Activated T-cell treated with anti-CD3 and anti-CD28 coated beads, Interleukin-2, amount 50 U/mL, for 48 hours (primary cell): ENCODE results near the gene METTL21A.
"Not testable (repeated sequence)": the region's sequence is repeated elsewhere in the genome, so short reads cannot be mapped to it uniquely, and the experiment has no call there.

Source experiments
- DNase-seq, 2 experiments: peaks; one replicate each; pipeline ENCODE4 v3.0.0-alpha.2; 2020

The METTL21A gene

DNA sequence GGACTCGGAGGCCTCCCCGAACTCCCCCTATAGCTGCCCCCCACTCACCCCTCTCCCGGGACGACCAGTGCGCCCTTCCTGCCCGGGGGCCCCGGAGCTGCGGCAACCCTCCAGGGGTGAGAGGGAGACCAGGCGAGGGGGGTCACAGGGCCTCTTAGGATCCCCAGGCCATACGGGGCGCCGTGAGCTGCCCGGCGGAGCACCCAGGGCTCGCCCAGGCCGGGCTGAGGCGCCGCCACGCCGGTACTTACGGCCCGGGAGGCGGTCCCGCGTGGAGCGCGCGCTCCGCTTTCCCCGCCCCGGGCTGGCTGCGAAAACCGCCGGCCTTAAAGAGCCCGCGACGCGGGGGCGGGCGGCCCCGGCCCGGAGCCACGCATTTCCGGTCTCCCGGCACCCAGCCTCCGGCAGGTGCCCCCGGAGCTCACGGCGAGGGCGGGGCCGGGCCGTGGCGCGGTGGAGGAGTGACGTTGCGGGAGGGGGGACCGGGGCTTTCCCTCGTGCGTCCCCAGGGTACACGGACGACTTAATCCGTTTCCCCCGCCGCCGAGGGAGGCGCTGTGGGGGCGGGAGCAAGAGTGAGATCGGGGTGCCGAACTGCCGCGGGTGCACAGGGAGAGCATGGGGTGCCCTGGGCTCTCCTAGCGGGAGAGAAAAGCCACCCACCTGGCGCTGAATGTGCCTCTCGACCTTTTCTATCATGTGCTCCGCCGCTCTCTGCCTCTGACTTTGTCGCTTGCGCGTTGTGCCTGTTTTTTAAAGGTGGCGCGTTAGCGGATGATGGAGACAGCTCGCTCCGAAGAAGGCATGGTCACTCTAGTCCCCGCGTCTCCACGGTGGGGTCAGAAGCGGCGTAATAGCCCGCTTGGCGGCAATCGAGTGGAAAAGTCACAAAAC is at the start of gene METTL21A:
METTL21A (minus strand) TSS at position 381 of the 894 bp plus-strand sequence. CDS start 1,019 bp downstream, outside the sequence.
- peak; percentile 95 for DNase-seq

DNA sequence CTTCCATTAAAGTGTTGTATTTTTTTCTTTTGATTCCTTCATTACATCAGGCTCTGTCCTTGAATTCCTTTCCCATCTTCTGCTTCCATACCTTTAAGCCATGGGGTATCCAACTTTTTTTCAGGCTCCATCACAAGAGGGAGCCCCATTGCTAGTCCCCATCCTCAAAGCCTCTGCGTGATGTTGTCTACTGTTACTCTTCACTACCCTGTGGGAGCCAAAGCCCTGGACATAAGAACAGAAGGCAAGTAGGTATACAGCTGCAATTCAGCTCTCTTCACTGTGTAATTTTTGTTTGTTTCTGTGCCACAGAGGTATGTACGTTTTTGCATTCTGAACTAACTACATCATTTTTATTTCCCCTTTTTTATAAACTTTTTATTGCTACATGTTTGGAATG is 49.6 kb upstream of the METTL21A start:
- no peak for DNase-seq

DNA sequence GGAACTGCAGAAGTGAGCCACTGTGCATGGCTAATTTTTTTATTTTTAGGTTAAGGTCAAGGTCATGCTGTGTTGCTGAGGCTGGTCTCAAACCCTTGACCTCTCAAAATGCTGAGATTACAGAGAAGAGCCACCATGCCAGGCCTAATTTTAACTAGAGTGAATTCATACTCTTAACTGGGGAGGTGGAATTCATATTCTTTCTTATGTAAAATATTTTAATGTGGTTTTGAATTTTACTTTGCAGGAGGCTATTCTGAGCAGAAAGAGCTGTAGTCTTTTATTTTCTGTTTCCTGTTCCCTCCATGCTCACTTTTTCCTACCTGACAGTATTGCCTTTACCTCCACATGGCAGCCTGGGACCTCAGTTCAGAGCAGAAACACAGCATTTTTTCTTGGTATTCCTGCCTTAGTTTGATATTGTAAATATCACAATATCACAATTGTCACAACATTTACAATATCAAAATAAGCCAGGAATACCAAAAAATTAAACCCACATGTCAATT is 49.1 kb upstream of the METTL21A start:
- DNase-seq = no peak

DNA sequence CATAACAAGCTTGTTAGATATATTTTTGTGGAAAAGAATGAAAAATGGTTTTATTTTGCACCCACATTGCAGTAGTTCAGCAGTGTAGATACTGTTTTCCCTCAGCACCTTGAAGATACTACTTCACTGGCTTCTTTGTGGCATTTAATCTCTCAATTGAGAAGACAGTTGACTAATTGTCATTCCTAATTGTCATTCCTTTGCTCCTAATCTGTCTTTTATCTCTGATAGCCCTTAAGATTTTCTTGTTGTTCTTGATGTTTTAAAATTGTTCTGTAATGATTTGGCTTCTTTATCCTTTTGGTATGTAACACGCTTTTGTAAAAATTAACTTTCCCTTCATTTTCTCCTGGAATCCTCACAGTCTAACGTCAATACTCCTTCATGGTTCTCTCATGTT is 48.2 kb upstream of the METTL21A start:
- DNase-seq = no peak

DNA sequence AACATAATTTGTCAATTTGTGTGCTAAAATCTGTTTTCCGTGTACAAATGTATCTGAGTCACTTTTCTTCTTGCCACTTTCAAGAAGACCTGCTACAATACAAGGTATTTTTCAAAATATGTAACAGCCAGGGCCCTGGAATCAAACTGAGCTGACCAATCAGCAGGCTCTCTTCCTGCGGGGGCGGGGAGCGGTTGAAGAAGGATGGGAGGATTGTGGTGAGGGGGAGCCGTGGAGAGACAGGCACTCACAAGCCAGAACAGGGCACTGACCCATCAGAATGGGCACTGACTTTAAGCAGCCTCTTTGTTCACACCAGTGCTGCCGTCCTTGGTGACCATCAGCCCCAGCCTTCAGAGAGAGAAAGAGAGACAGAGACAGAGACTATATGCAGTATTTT is 45.7 kb upstream of the METTL21A start:
- no peak for DNase-seq

DNA sequence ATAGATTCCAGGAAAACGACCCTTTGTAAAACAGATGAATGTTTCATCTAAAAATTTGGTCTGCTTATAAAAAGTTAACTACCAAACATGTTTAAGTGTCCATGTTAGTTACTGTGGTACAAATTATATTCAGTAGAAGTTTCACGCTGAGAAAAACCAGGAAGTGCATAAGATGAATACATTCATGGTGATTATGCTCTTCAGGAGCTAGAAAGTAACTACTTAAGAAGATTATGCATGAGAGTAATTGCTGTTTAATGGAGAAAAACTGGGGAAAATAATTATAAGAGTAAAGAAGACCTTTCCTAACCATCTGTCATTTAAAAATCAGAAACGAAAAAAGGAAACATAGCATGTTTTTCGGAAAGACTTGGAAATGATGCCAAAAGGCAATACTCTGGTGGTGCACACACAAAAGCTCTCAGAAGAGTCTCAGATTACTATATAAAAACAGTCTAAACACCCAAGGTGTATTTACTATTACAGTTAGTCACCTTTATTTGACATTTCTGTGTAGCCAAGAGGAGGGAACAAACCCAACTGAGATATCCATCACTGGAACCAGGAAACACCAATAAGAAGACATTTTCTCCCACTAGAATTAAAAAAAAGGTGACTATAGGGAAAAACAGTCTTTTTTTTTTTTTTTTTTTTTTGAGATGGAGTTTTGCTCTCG is 38.8 kb upstream of the METTL21A start:
- no peak for DNase-seq

DNA sequence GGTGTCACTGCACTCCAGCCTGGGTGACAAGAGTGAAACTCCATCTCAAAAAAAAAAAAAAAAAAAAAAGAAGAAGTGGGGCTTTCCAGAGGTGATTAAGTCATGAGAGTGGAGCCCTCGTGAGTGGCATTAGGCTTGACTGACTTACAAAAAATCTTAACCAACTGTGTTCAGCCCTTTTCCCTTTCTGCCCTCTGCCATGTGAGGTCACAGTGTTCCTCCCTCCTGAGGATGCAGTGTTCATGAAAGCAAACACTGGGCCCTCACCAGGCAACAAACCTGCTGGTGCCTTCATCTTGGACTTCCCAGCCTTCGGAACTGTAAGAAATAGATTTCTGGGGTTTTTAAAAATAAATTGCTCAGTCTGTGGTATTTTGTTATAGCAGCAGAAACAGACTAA is 37.0 kb upstream of the METTL21A start:
- DNase-seq = no peak

DNA sequence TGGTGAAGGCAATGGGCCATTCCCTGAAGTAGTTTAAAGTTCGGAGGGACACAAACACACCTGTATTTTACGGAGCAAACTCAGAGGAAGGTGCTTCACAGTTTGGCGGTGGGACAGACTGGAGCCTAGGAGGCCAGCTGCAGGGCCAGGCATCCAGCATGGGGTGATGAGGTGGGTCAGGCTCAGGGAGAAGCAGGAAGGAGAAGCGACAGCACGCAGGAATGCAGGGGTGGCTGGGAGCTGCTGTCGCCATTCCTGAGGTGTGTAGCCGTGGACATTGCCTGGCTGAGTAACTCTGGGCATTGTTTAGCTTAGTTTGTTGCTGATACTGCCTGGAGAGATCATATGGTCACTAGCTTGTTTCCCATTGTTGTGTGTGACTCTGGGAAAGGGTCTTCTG is 35.8 kb upstream of the METTL21A start:
- no peak for DNase-seq

DNA sequence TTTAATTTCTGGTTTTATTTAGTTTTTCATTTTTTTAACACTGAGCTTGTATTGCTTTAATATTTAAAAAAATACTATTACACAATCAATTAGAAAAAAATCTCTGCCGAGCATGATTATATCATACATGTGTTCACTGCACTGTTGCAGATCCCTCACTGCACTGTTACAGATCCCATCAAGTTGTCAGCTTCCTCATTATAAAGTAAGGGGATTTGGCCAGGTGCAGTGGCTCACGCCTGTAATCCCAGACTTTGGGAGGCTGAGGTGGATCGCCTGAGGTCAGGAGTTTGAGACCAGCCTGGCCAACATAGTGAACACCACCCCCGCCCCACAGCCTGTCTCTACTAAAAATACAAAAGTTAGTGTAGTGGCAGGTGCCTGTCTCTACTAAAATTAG is 33.0 kb upstream of the METTL21A start:
- DNase-seq = no peak

DNA sequence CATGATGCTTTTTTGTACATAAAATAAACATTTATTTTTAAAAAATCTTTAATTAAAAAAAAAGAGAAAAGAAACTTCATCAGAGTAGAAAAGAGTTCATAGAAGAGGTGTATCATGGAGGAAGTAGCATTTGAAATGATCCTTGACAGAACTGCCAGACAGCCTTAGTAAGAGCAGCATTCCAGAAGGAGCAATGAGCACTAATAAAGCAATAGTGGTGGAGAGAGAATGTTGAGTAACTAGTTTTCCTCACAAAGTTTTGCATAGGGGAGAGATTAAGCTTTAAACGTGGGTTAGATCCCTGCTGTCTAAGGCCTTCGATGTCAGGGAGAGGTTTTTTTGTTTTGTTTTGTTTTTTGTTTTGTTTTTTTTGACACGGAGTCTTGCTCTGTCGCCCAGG is 29.8 kb upstream of the METTL21A start:
- DNase-seq = no peak

DNA sequence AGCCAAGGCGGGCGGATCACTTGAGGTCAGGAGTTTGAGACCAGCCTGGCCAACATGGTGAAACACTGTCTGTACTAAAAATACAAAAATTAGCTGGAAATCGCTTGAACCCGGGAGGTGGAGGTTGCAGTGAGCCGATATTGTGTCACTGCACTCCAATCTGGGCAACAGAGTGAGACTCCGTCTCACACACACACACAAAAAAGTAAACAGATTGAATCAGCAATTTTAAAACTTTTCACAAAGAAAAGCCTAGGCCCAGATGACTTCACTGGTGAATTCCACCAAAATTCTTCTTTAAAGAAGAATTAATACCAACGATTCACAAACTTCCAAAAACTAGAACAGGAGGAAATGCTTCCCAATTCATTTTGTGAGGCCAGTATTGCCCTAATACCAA is 21.4 kb upstream of the METTL21A start:
- DNase-seq = not testable (repeated sequence)

DNA sequence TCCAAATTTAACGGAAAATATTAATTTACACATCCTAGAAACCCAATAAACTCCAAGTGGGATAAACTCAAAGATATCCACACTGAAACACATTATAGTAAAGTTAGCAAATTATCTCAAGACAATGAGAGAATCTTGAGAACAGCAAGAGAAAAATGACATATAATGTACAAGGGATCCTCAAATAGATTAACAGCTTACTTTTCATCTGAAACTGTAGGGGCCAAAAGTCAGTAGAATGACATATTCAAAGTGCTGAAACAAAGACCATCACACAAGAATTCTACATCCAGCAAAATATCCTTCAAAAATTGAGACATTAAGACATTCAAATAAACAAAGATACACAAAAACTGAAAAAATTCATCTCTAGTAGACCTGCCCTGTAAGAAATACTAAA is 18.7 kb upstream of the METTL21A start:
- no peak for DNase-seq

DNA sequence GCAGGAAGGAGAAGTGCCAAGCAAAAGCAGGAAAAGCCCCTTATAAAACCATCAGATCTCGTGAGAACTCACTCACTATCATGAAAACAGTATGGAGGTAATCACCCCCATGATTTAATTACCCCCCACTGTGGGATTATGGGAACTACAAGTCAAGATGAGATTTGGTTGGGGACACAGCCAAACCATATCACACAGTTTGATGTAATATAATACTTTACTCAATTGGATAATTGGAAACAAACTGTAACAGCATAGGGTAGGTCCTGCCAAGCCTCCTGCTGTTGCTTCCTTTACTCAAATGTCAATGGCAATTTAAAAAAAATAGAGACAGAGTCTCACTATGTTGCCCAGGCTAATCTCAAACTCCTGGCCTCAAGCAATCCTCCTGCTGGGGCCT is 15.5 kb upstream of the METTL21A start:
- no peak for DNase-seq

DNA sequence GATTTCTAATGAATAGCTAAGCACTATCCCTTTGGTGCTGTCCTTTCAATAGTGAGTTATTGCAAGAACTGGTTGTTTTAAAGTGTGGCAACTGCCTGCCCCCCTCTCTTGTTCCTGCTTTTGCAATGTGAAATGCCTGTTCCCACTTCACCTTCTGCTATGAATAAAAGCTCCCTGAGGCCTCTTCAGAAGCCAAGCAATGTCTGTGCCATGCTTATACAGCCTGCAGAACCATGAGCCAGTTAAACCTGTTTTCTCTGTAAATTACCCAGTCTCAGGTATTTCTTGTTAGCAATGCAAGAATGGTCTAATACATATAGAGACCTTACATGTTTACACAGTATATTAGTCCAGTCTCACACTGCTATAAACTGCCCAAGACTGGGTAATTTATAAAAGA is 15.0 kb upstream of the METTL21A start:
- DNase-seq = no peak

DNA sequence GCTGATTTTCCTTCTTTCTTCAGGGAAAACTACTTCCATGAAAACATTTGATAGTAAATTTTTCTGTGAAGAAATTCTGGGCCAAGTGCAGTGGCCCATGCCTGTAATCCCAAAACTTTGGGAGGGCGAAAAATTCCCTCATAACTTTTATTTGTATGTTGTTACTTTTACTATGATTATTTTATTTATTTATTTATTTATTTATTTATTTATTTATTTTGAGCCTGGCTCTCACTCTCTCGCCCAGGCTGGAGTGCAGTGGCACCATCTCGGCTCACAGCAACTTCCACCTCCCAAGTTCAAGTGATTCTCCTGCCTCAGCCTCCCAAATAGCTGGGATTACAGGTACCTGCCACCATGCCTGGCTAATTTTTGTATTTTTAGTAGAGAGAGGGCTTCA is 14.1 kb upstream of the METTL21A start:
- not testable (repeated sequence) for DNase-seq

DNA sequence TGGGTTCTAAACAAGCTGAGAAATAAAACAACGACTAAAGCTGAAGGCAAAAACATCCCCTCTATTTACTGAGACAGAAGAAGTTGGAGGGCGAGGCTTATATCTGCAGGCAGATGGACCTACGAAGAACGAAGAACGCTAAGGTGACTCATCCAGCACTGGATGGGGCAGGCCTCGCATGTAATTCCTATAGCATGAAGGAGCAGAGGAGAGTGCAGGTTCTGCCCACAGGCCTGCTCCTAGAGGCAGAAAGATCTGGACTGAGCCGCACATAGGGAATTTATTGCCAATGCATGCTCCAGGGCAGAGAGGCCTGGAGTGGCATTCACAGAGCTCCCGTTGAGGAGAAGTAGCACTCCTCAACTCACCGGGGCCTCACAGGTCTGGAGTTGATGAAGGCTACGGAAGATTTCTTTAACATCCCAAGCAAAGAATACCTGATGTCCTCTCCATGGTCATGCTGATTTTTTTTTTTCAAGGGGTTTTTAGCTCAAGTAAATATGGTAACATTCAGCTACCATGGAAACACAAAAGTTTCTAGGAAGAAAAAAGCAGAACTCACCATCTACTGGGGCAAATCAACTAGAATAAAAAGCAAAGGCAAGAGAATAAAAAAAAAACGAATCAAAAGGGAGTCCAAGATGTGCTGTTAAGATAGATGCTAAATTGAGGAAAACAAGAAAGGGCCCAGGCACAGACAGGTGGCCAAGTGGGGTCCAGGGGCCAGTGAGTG is 10.4 kb upstream of the METTL21A start:
- no peak for DNase-seq

DNA sequence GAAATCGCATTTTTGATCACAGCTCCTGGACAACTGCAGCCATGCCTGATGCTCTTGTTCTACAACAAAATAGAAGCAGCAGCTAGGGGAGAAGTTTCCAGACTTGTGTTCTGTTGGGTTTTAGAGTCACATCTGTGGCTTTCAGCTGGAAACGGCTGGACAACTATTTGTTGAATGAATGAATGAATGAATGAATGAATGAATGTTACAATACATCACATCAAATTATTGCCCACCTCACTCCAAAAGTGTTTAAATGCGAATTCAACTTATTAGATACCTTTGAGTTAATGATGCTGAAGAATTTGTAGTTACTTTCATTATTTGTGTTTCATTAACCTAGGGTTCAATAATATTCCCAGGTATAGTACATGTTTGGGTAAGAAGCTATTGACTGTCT is 8.5 kb upstream of the METTL21A start:
- no peak for DNase-seq

DNA sequence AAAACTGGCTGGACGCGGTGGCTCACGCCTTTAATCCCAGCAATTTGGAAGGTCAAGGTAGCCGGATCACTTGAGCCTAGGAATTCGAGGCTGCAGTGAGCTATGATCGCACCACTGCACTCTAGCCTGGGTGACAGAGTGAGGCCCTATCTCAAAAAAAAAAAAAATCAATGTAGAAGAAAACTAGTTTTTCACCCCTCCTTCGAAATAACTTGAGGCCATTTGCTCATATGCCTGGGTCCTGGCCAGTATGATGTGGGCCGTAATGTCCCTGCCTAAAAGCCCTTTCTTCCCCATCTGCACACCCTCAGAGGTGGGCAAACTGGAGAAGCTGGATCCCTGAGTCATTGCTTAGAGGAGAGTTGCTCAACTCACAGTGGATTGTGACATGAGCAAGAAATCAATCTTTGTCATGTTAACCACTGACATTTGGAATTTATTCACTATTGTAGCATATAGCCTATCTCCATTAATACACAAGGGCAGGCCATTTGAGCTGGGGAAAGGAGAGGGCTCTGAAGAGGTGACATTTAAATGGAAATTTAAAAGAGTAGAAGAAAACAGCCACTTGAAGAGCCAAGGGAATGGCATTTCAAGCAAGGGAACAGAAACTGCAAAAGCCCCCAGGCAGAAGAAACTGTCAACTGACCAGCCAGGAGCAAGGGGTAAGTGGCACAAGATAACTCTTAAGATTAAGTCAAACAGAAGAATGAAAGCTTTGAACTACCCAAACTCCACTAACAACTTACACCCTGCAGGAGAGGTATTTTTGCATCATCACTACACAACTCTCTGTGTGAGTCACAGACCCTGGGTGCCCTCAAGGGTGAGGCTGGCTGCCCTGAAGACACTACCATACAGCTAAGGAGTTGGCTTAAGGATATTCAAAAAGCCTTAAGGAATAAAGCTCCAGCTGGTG is 7.6 kb upstream of the METTL21A start:
- DNase-seq = no peak

DNA sequence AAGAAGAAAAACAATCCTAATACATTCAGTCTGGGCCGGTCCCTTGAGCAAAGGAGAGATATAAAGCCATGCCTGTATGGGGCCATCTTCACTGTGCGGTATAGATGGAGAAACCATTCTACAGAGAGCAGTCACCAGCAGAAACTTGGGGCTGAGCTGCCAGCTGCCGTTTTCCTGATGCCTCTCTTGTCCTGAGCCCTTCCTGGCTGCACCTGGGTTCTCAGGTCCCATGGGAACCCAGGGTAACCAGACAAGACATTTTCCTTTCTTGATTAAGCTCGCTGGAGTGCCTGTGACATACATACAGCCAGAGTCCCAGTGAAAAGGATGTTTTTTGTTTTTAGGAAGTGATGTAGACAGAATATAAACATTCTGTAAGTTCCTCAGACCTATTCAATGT is 5.3 kb upstream of the METTL21A start:
- no peak for DNase-seq

DNA sequence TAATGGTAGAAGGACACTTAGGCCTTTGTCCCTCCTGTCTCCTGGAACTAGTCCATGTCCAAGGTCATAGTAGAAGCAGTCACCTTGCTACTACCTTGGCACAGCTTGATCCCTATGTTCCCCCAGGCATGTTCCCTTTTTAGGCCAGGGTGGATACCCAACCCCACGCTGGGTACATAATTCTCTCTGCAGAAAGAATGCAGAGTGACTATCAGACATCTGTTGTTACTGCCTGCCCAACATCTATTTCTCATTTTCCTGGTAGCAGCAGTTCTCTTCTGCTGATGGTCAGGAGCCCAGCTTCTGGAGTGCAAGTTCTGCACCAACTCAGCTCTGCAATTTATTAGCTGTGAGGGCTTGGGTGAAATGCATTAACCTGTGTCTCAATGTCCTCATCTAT is 4.4 kb upstream of the METTL21A start:
- no peak for DNase-seq

DNA sequence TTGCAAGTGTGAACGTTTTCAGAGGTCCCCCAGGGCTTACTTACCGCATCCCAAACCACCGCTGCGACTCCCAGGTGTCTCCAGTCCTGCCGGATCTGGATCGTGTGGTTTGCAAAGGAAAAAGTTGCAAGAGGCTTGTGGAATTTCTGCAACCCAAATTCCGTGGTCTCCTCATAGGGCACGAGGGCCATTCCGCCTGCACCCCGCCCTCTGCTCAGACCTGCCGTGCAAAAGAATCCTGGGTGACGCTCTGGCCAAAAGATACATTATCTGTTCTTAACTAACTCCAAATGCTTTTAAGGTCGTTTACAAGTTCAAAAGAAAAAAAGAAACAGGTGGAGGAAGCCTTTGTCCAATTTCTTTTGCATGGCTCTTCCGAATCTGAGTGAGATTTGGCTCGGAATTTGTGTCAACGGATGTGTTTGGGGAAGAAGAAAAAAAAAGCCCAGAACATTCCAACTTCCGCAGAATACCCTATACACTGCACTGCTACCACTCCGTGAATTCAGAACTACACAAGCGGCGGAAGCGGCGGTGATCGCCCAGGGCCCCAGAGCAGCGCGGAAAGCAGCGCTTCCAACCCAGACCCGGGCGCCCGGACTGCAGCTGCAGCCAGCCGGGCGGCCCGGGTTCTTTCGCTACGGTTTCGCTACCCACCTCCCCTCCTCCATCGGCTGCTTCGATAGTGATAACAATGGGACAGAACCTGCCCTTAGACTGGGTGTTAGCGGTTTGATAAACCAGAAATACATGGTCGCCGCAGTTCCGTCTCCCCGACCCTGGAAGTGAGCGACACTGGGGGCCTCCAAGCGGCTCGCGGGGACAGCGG is 795 bp downstream of the METTL21A start:
- DNase-seq = peak; percentile 70 to 79
